Liver (tissue), 9 donors: ENCODE data around the gene POP4. TPM values are rescaled to one million over a fixed set of nuclear protein-coding genes. Genes with fewer than 3 reads are reported as not detected.
A peak's percentile ranks its signal among the peaks of the same experiment; 100 is the strongest.

ENCODE experiments used
- DNase-seq: peaks from one replicate; pipeline ENCODE4 v3.0.0-alpha.2; 2017; ENCODE audit warnings: low spot score
- H3K27ac ChIP-seq, 2 donors: one replicate each; pipeline ENCODE4 v1.7.0; 2013; ENCODE audit warnings: inconsistent platforms in 2 of 2, low read length in 2 of 2, control low read depth in 1 of 2, low read depth in 1 of 2, mild to moderate bottlenecking in 1 of 2
- H3K27me3 ChIP-seq, 4 donors: one replicate each; pipeline versions ENCODE4 v1.6.1 to v1.7.0; 2013; ENCODE audit warnings: low read length in 3 of 4, inconsistent platforms in 1 of 4, mild to moderate bottlenecking in 1 of 4, moderate library complexity in 1 of 4; ENCODE audit not compliant: control insufficient read depth in 4 of 4, insufficient read depth in 4 of 4
- H3K36me3 ChIP-seq, 4 donors: one replicate each; pipeline versions ENCODE4 v1.6.1 to v1.7.0; 2013; ENCODE audit warnings: low read length in 3 of 4, mild to moderate bottlenecking in 3 of 4, low read depth in 1 of 4, moderate library complexity in 1 of 4; ENCODE audit not compliant: control insufficient read depth in 4 of 4, insufficient read depth in 3 of 4
- H3K4me1 ChIP-seq, 4 donors: one replicate each; pipeline versions ENCODE4 v1.6.1 to v1.7.0; 2013; ENCODE audit warnings: low read length in 3 of 4, mild to moderate bottlenecking in 3 of 4, moderate library complexity in 1 of 4; ENCODE audit not compliant: control insufficient read depth in 4 of 4, insufficient read depth in 4 of 4
- H3K4me3 ChIP-seq, 3 donors: one replicate each; pipeline versions ENCODE4 v1.6.1 to v1.7.0; 2013; ENCODE audit warnings: low read length in 3 of 3, control low read depth in 1 of 3, low read depth in 1 of 3, mild to moderate bottlenecking in 1 of 3
- H3K9ac ChIP-seq, 2 donors: one replicate each; pipeline ENCODE4 v1.7.0; 2013; ENCODE audit warnings: low read length in 2 of 2, mild to moderate bottlenecking in 2 of 2, moderate library complexity in 2 of 2, control low read depth in 1 of 2, low read depth in 1 of 2
- H3K9me3 ChIP-seq, 4 donors: one replicate each; pipeline versions ENCODE4 v1.6.1 to v1.7.0; 2013; ENCODE audit warnings: low read length in 3 of 4; ENCODE audit not compliant: control insufficient read depth in 4 of 4
- EGR1 ChIP-seq, 2 donors: IDR thresholded peaks; 2 replicates each; pipeline ENCODE4 v1.6.1; 2016 to 2018; ENCODE audit warnings: antibody characterized with exemption in 2 of 2, low read depth in 2 of 2
- FOXA1 ChIP-seq: IDR thresholded peaks from 2 replicates; pipeline ENCODE4 v1.6.1; 2016; ENCODE audit warnings: antibody characterized with exemption
- FOXA2 ChIP-seq: IDR thresholded peaks from 2 replicates; pipeline ENCODE4 v1.6.1; 2016; ENCODE audit warnings: antibody characterized with exemption
- GABPA ChIP-seq, 2 donors: IDR thresholded peaks in 1 of 2; conservative IDR thresholded peaks in 1 of 2; 2 replicates each; pipeline ENCODE4 v1.6.1; 2016; ENCODE audit warnings: antibody characterized with exemption in 2 of 2, mild to moderate bottlenecking in 1 of 2, moderate library complexity in 1 of 2
- HNF4A ChIP-seq, 2 donors: conservative IDR thresholded peaks; 2 replicates each; pipeline ENCODE4 v1.6.1; 2016; ENCODE audit warnings: antibody characterized with exemption in 2 of 2, mild to moderate bottlenecking in 2 of 2
- HNF4G ChIP-seq: IDR thresholded peaks from 2 replicates; pipeline ENCODE4 v1.6.1; 2016; ENCODE audit warnings: antibody characterized with exemption
- RAD21 ChIP-seq, 2 donors: IDR thresholded peaks; 2 replicates each; pipeline ENCODE4 v1.6.1; 2016; ENCODE audit warnings: antibody characterized with exemption in 2 of 2, mild to moderate bottlenecking in 2 of 2
- SP1 ChIP-seq: IDR thresholded peaks from 2 replicates; pipeline ENCODE4 v1.6.1; 2018; ENCODE audit warnings: antibody characterized with exemption, mild to moderate bottlenecking
- WGBS: extraction: QIAGEN DNeasy Blood & Tissue Kit; methylation state at CpG from one replicate; pipeline ENCODE4 v1.1.7; 2013; 5-methylcytosine and 5-hydroxymethylcytosine counted together
- polyA plus RNA-seq, 2 donors: library from polyadenylated mRNA; stranded (reverse) in 1 of 2; unstranded in 1 of 2; fragments of 200-250 nt in 1 of 2; fragments of >200 nt in 1 of 2; fragmentation: Nextera tagmentation in 1 of 2; extraction: Ambion mirVana in 1 of 2; gene quantifications; one replicate each; pipeline versions ENCODE4 v1.2.1 to v1.2.3, GENCODE V29; 2013 to 2015
- total RNA-seq, 2 donors: library from RNA; depleted of rRNA; stranded (reverse); fragments of >200 nt; gene quantifications; one replicate each; pipeline ENCODE4 v1.2.3, GENCODE V29; 2014
- TF ChIP-seq, protein P1 (sequence below): IDR thresholded peaks from 2 replicates; pipeline ENCODE4 v1.6.1; 2016; ENCODE audit warnings: antibody characterized with exemption
- TF ChIP-seq, protein P2 (sequence below): IDR thresholded peaks from 2 replicates; pipeline ENCODE4 v1.6.1; 2016; ENCODE audit warnings: antibody characterized with exemption
- TF ChIP-seq, protein P3 (sequence below): IDR thresholded peaks from 2 replicates; pipeline ENCODE4 v1.6.1; 2016; ENCODE audit warnings: antibody characterized with exemption, mild to moderate bottlenecking
- donor health status: healthy.
- donor health status: healthy.
- donor health status: healthy.
- donor health status: healthy.
- donor health status: healthy.

POP4 gene
- total and polyA plus RNA-seq, 4 donors: 33.7 to 61.6 (median 38.9) TPM

DNA sequence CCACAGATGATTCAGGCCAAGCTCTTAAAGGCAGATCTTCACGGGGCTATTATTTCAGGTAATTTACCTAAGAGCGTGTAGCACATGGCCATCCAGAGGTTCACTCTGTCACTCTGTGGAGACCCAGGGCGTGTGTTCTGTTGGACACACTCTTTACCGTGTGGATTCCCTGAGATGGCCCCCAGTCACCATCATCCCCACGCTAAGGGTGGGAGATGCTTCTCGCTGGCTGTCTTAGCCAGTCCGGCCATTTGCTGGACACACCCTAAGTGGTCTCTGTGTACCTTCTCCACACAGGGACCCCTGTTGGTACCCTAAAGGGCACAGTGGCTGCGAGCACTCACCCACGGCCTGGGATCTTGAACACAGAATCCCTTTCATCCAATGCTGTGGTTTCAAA is 6.0 kb downstream of the POP4 start (continued):
- TF ChIP-seq, protein P1, sequence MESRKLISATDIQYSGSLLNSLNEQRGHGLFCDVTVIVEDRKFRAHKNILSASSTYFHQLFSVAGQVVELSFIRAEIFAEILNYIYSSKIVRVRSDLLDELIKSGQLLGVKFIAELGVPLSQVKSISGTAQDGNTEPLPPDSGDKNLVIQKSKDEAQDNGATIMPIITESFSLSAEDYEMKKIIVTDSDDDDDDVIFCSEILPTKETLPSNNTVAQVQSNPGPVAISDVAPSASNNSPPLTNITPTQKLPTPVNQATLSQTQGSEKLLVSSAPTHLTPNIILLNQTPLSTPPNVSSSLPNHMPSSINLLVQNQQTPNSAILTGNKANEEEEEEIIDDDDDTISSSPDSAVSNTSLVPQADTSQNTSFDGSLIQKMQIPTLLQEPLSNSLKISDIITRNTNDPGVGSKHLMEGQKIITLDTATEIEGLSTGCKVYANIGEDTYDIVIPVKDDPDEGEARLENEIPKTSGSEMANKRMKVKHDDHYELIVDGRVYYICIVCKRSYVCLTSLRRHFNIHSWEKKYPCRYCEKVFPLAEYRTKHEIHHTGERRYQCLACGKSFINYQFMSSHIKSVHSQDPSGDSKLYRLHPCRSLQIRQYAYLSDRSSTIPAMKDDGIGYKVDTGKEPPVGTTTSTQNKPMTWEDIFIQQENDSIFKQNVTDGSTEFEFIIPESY: no peak

DNA sequence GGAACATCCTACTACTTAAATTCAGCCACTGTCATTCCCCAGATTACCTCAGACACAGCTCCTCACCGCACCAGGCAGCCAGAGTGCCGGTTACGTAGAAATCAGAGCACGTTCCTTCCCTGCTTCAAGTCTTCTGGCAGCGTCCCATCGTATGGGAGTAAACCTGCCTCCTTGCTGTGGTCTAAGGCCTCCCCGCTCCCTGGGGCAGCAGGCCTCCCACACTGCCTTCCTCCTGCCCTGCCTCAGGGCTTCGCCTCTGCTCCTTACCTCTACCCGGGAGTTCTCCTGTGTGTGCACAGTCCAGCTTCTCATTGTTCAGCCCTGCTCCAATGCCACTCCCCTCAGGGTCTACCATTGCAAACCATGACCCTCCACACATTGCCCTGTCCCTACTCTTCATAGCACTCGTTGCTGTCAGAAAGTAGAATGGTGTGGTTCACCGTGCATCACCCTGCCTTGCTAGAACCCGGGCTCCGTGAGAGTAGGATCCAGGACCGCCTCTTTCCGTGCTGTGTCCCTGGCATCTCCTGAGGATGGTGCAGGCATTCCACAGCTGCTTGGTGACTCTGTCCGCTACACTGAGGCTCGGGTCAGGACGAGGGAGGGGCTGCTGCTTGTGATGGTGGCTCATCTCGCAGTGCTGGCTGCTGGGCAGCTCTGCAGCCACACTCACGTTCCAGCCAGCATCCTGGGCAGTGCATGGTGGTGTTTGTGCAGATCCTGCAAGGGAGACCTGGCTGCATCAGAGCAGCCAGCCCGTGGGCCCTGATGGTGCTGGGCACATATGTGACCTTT is 6.9 kb downstream of the POP4 start:
- TF ChIP-seq HNF4G (no peak), RAD21 (IDR thresholded peaks at IDR 0.05) (no peak), GABPA (IDR thresholded peaks at IDR 0.05 in 1 of 2, conservative IDR thresholded peaks at IDR 0.05 in 1 of 2) (no peak), EGR1 (IDR thresholded peaks at IDR 0.05; ENCODE audit: low read depth in 2 of 2) (no peak), SP1 (no peak), HNF4A (conservative IDR thresholded peaks at IDR 0.05) (no peak), FOXA1 (no peak), FOXA2 (no peak)
- TF ChIP-seq, protein P1: no peak
- TF ChIP-seq, protein P2, sequence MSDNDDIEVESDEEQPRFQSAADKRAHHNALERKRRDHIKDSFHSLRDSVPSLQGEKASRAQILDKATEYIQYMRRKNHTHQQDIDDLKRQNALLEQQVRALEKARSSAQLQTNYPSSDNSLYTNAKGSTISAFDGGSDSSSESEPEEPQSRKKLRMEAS: no peak
- peaks cover 8 to 30% (median 20%) of the 10 kb centered on the region in 4 donors for H3K4me1 ChIP-seq
- H3K9ac ChIP-seq: no peak overlapping the region
- no peak overlapping the region for H3K4me3 ChIP-seq
- peaks cover 8 to 45% (median 22%) of the 10 kb centered on the region in 4 donors for H3K36me3 ChIP-seq
- no peaks in the 10 kb centered on the region for H3K9me3 ChIP-seq
- no peak overlapping the region for H3K27ac ChIP-seq
- DNase-seq: no peak
- WGBS: 90% methylated on average over 21 of the region's 21 CpGs
- H3K27me3 ChIP-seq: no peaks in the 10 kb centered on the region

DNA sequence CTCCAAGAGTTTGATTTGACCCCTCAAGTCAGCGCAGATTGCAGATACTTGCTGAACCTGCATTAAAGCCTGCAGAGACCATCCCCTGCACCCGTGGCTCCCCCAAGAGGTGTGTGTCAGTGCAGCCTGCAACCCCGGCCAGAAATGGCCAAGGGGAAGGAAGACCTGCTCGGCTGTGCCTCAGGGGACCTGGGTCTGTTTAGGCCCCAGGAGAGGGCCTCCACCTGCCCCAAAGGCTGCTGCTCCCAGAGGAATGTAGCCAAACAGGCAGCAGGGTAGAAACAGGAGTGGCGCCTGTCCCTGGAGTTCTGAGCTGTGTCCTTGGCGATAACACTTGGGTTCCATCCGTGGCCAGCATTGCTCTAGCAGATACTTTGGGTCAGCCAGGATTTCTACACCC is 8.0 kb downstream of the POP4 start:
- Histone ChIP-seq H3K27me3 (no peaks in the 10 kb centered on the region), H3K36me3 (peaks cover 8 to 39% (median 21%) of the 10 kb centered on the region in 4 donors), H3K9me3 (no peaks in the 10 kb centered on the region), H3K9ac (no peak overlapping the region), H3K4me3 (no peak overlapping the region), H3K4me1 (peaks cover 8 to 30% (median 20%) of the 10 kb centered on the region in 4 donors), H3K27ac (peak overlapping the region; percentile 75 to 87)
- no peak for DNase-seq
- TF ChIP-seq, protein P3, sequence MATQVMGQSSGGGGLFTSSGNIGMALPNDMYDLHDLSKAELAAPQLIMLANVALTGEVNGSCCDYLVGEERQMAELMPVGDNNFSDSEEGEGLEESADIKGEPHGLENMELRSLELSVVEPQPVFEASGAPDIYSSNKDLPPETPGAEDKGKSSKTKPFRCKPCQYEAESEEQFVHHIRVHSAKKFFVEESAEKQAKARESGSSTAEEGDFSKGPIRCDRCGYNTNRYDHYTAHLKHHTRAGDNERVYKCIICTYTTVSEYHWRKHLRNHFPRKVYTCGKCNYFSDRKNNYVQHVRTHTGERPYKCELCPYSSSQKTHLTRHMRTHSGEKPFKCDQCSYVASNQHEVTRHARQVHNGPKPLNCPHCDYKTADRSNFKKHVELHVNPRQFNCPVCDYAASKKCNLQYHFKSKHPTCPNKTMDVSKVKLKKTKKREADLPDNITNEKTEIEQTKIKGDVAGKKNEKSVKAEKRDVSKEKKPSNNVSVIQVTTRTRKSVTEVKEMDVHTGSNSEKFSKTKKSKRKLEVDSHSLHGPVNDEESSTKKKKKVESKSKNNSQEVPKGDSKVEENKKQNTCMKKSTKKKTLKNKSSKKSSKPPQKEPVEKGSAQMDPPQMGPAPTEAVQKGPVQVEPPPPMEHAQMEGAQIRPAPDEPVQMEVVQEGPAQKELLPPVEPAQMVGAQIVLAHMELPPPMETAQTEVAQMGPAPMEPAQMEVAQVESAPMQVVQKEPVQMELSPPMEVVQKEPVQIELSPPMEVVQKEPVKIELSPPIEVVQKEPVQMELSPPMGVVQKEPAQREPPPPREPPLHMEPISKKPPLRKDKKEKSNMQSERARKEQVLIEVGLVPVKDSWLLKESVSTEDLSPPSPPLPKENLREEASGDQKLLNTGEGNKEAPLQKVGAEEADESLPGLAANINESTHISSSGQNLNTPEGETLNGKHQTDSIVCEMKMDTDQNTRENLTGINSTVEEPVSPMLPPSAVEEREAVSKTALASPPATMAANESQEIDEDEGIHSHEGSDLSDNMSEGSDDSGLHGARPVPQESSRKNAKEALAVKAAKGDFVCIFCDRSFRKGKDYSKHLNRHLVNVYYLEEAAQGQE: no peak
- no peak for TF ChIP-seq GABPA (IDR thresholded peaks at IDR 0.05 in 1 of 2, conservative IDR thresholded peaks at IDR 0.05 in 1 of 2)
- WGBS: 82% methylated on average over 7 of the region's 7 CpGs
